Measurements from ENCODE around the gene MYL7.

- TF ChIP-seq CTCF (conservative IDR thresholded peaks at IDR 0.05 in 1 of 2, IDR thresholded peaks at IDR 0.05 in 1 of 2; ENCODE audit: extremely low read depth in 1 of 2, insufficient read depth in 1 of 2, low read depth in 1 of 2, low read length in 2 of 2) (no peak), EZH2 (IDR thresholded peaks at IDR 0.05; ENCODE audit: borderline replicate concordance, low read length) (no peak)
These were observed 45.4 kb downstream of the MYL7 start for GRCh38 chr7:44095781-44096180.

Data from mammary epithelial cell (primary cell).